Astrocyte of the spinal cord (primary cell): ENCODE data around the gene GOLGA6L1.
"Not testable (repeated sequence)": the region's sequence is repeated elsewhere in the genome, so short reads cannot be mapped to it uniquely, and the experiment has no call there.

ENCODE experiments used
- DNase-seq: peaks from one replicate; pipeline ENCODE4 v3.0.0; 2011; ENCODE audit warnings: low read depth, low spot score
- H3K4me3 ChIP-seq: 2 replicates; pipeline ENCODE4 v1.5.1; 2011; ENCODE audit warnings: low read depth, mild to moderate bottlenecking, low read length, moderate library complexity
- in situ Hi-C: cut with HindIII; loops from 2 replicates; pipeline ENCODE4 v1.10.0; 2017; ENCODE audit warnings: low sequenced_read_pairs
- TF ChIP-seq, protein P1 (sequence below): IDR thresholded peaks from 2 replicates; pipeline ENCODE4 v1.5.1; 2012; ENCODE audit warnings: low read depth, mild to moderate bottlenecking, low read length, inconsistent platforms

GOLGA6L1 gene

DNA sequence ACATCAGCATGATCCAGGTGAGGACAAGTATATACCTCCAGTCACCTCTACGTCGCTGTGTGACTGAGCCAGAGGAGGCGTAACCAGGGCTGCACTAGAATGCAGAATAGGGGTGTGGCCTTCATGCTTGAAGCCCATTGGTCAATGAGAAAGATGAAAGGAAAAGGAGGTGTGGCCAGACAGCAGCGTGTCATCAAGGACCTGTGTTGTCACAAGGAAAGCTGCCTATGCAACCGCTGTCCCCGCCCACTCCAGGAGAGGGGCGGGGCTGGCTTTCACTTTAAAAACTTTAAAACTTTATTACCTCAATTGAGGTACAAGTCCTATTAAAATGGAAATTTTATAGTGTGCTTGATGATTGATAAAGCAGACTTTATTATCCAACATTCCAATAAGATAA, at the start of gene GOLGA6L1:
Gene GOLGA6L1 (minus strand): TSS at position 101 of the 400 bp plus-strand sequence. CDS start 91 bp downstream, at position 10.
- in situ Hi-C loops, DNase-seq, H3K4me3 ChIP-seq: not testable (repeated sequence)

DNA sequence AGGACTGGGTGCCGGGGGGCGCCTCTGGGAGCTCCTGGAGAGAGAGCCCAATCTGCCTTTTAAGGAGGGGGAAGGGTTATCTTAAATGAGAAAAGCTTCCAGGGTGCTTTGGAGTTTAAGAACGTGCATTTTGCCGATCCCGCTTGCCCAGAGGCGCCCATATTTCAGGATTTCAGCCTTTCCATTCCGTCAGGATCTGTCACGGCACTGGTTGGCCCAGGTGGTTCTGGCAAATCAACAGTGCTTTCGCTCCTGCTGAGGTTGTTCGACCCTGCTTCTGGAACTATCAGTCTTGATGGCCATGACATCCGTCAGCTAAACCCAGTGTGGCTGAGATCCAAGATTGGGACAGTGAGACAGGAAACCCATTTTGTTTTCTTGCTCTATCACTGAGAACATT, 44.6 kb upstream of the GOLGA6L1 start:
- H3K4me3 ChIP-seq, DNase-seq, in situ Hi-C loops: not testable (repeated sequence)

DNA sequence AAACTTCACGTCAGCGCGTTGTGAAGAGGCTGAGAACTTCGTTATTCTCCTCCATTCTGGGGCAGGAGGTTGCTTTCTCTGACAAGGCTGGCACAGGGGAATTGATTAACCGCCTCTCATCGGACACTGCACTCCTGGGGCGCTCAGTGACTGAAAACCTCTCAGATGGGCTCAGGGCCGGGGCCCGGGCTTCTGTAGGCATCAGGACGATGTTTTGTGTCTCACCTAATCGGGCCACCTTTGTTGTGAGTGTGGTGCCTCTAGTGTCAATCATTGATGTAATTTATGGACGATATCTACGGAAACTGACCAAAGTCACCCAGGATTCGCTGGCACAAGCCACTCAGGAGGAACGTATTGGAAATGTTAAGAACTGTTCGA, 43.9 kb upstream of the GOLGA6L1 start:
- DNase-seq, in situ Hi-C loops, H3K4me3 ChIP-seq: not testable (repeated sequence)

DNA sequence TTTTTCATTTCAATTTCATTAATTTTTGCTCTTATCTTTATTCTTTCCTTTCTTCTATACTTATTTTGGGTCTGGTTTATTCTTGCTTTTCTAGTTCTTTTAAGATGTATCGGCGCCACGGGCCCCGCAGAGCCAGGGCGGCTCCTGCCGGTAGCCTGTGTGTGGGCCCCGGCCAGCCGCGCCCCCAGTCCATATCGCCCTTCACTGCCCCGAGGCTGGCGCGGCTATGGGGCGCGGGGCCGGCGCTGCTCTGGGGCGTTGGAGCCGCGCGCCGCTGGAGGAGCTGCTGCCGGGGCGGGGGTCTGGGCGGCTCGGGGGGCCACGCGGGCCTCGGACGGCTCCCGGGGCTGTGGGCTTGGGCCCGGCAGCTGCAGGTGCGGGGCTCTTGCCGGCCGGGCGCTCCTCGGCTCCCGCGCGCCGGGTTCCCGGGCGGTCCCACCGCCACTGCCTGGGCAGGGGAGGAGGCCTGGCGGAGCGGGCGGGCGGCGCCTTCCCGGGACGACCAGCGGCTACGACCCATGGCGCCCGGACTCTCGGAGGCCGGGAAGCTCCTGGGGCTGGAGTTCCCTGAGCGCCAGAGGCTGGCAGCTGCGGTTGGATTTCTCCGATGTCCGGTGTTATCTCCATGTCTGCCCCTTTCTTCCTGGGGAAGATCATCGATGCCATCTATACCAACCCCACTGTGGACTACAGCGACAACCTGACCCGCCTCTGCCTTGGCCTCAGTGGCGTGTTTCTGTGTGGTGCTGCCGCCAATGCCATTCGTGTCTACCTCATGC, 43.3 kb upstream of the GOLGA6L1 start:
- DNase-seq, H3K4me3 ChIP-seq, in situ Hi-C loops: not testable (repeated sequence)

GRCh38 chr15:23176683-23177082, 40.1 kb upstream of the GOLGA6L1 start:
- in situ Hi-C loops, H3K4me3 ChIP-seq, DNase-seq: not testable (repeated sequence)

DNA sequence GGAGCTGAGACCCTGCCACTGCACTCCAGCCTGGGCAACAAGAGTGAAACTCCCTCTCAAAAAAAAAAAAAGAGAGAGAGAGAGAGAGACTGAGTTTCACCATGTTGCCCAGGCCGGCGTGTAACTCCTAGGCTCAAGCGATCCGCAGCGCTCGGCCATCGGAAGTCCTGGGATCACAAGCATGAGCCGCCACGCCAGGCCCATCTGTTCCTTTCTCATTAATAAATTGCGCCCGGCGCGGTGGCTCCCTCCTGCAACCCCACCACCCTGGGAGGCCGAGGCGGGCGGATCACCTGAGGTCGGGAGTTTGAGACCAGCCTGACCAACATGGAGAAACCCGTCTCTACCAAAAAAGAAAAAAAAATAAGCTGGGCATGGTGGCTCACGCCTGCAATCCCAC, 39.0 kb upstream of the GOLGA6L1 start:
- in situ Hi-C loops, H3K4me3 ChIP-seq, DNase-seq: not testable (repeated sequence)

DNA sequence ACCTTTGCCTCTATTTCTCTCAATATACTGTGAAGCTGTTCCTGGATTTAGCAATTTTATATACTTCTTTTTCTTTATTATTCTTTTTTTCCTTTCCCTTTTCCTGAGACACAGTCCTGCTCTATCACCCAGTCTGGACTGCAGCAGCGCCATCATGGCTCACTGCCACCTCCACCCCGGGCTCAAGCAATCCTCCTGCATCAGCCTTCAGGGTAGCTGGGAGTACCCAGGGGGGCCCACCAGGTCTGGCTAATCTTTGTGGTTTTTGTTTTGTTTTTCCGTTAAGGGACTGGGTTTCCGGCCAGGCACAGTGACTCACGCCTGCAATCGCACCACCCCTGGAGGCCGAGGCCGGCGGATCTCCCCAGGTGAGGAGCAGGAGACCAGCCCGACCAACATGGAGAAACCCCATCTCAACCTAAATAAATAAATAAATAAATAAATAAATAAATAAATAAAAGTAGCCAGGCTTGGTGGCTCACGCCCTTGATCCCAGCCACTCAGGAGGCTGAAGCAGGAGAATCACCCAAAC, 38.1 kb upstream of the GOLGA6L1 start:
- H3K4me3 ChIP-seq, DNase-seq, in situ Hi-C loops: not testable (repeated sequence)

DNA sequence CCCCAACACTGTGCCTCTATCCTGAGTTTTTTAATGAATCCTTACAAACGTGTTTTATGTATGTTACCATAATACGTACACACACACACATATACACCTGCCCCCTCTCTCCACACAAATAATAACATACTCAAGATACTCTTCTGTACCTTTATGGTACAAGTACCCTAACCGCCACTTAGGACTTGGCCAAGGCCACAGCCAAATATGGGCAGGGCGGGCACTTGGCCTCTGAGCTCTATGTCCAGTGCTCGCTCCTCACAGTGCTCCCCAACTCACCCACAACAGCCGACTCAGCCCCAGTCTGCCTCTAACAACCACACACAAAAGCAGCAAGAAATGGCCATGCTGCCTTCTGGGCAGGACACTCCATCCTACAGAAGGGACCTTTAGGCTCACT, 3.8 kb downstream of the GOLGA6L1 start:
- in situ Hi-C loops, result not testable (repeated sequence)

DNA sequence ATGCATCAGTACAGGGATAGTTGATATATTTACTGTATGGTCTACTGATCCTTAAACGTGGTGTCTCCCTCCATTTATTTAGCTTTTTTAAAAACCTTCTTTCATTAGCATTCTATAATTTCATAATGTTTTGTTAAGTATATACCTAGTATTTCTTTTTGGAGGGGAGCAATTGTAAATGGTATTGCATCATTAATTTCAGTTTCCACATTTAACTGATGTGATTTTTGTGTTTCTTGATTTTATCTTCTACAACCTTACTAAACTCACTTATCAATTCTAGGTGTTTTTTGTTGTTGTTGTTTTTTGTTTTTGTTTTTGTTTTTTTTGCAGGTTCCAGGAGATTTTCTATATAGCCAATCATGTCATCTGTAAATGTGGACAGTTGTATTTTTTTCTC, 18.4 kb downstream of the GOLGA6L1 start:
- TF ChIP-seq, protein P1, sequence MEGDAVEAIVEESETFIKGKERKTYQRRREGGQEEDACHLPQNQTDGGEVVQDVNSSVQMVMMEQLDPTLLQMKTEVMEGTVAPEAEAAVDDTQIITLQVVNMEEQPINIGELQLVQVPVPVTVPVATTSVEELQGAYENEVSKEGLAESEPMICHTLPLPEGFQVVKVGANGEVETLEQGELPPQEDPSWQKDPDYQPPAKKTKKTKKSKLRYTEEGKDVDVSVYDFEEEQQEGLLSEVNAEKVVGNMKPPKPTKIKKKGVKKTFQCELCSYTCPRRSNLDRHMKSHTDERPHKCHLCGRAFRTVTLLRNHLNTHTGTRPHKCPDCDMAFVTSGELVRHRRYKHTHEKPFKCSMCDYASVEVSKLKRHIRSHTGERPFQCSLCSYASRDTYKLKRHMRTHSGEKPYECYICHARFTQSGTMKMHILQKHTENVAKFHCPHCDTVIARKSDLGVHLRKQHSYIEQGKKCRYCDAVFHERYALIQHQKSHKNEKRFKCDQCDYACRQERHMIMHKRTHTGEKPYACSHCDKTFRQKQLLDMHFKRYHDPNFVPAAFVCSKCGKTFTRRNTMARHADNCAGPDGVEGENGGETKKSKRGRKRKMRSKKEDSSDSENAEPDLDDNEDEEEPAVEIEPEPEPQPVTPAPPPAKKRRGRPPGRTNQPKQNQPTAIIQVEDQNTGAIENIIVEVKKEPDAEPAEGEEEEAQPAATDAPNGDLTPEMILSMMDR, result no peak
- in situ Hi-C loops, result no loop called here
- DNase-seq, result no peak
- H3K4me3 ChIP-seq, result no peak overlapping the region

More for the DNA sequence above, 3.8 kb downstream of the GOLGA6L1 start:
- H3K4me3 ChIP-seq, DNase-seq: not testable (repeated sequence)

- in situ Hi-C loops, result no loop called here
Observed at GRCh38 chr15:23095796-23096195, 40.8 kb downstream of the GOLGA6L1 start.

More at GRCh38 chr15:23095796-23096195, 40.8 kb downstream of the GOLGA6L1 start:
- TF ChIP-seq, protein P1, result no peak
- no peak overlapping the region for H3K4me3 ChIP-seq
- no peak for DNase-seq
